CD4-positive, alpha-beta T cell treated with Interferon gamma for 1 hour (primary cell): Measurements from ENCODE around the gene HASPIN.
"Not testable (repeated sequence)": the region's sequence is repeated elsewhere in the genome, so short reads cannot be mapped to it uniquely, and the experiment has no call there.

ENCODE experiments used
- DNase-seq: peaks from one replicate; pipeline ENCODE4 v3.0.0-alpha.2; 2020

Gene HASPIN

GRCh38 chr17:3697103-3697476, 26.6 kb upstream of the HASPIN start:
- no peak for DNase-seq

- no peak for DNase-seq
Observed at GRCh38 chr17:3698139-3698538, 25.6 kb upstream of the HASPIN start.

- DNase-seq: no peak
Observed at GRCh38 chr17:3699951-3700350, 23.8 kb upstream of the HASPIN start.

DNA sequence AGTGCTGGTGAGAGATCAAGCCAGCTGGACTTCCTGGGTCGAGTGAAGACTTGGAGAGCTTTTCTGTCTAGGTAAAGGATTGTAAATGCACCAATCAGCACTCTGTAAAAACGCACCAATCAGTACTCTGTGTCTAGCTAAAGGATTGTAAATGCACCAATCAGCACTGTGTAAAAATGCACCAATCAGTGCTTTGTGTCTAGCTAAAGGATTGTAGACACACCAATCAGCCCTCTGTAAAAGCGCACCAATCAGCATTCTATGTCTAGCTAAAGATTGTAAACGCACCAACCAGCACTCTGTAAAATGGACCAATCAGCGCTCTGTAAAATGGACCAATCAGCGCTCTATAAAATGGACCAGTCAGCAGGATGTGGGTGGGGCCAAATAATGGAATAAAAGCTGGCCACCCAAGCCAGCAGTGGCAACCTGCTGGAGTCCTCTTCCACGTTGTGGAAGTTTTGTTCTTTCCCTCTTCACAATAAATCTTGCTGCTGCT, 21.6 kb upstream of the HASPIN start:
- DNase-seq: not testable (repeated sequence)

DNA sequence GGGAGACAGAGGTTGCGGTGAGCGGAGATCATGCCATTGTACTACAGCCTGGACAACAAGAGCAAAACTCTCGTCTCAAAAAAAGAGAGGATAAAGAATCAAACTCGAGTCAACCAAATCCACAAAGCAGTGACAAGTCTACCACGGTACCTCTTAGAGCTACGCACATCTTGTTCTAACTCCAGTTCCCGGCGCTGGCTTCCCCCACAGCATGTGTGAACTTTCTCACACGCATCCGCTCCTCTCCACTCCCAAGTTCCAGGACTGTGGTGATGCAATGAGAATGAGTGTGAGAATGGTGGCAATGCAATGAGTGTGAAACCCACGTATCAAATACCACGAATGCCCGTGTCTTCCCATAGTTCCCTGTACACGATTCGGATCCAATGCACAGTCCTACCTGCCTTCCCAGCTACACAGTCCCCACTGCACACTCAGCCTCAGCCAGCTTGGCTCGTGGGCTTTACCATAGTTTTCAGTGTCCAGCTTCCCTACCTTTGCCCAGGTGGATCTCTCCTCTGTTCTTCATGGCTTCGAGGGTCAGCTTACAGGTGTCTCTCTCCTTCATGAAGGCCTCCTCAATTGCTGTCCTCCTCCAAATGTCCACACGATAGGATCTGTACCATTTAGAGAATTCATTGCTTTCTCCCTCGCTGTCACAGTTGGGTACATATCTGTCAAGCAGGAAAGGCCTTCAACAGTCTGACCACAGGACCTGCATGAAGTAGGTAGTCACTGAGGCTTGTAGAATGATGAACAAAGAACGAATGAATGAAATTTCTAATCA, 18.6 kb upstream of the HASPIN start:
- DNase-seq: no peak

GRCh38 chr17:3705718-3705984, 18.1 kb upstream of the HASPIN start:
- not testable (repeated sequence) for DNase-seq

DNA sequence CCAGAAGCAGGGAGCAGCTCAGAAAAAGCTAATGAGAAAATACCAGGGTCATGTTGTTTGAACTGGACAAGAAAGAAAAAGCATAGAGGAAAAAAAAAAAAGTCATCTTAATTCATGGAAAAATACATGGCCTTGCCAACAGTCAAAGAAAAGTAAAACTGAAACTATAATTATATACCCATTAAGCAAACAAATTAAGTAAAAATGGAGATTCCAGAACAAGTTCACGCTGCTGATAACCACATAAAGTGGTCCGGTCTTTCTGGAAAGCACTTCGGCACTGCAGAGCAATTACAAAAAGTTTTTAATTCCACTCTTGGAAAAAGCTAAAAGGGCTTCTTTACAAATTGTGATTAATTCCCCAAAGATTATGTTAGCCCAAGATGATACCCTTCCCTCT, 15.3 kb upstream of the HASPIN start:
- DNase-seq: no peak

DNA sequence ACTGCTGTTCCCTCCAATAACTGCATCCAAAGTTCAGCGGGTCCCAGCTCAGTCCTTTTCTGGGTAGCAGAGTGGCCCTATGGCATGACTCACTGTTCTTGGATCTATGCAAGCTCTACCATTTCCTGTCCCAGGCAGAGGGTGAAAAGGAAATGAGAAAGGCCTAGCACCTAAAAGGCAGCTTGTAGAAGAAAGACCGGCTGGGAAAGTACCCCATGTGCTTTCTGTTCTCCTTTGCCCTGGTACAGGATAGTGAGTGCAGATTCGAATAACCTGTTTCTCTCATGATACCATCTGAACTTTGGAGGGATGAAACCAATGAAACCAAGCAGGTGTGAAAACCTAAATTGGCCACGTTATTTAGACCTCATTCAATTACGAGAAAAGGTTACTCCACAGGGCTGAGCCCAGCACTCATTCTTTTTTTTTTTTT, 12.7 kb upstream of the HASPIN start:
- DNase-seq: peak; percentile 80

DNA sequence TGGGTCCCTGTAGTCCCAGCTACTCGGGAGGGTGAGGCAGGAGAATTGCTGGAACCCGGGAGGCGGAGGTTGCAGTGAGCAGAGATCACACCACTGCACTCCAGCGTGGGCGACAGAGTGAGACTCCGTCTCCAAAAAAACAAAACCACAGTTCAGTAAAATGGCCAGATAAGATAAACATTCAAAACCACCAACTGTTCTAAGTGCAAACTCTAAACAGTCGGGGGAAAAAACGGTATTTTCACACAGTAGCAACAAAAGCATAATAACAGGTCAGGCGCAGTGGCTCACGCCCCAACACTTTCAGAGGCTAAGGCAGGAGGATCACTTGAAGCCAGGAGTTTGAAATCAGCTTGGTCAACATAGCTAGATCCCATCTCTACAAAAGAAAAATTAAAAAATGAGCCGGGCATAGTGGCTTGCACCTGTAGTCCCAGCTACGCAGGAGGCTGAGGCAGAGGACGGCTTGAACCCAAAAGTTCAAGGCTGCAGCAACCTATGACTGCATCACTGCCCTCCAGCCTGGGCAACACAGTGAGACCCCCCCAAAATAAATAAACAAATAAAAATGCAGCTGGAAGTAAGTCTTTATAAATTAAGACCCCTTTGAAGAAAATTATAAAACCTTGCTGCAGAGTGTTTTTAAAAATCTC, 10.8 kb upstream of the HASPIN start:
- DNase-seq: no peak

DNA sequence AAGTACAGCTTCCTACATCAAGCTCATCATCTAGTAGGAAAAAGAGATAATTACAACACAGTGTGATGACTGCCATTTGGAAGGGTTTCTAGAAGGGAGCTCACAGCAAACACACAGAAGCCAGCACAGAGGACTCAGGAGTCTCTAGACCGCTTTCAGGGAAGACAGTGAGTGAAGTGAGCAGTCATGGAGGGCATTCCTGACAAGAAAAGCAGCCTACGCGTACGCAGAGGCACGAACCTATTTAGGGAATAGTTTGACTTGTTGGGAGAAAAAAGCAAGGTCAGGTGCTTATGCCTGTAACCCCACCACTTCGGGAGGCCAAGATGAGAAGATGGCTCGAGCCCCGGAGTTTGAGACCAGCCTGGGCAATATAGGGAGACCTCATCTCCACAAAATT, 8.4 kb upstream of the HASPIN start:
- no peak for DNase-seq

GRCh38 chr17:3718201-3718600, 5.5 kb upstream of the HASPIN start:
- DNase-seq: no peak

- DNase-seq: no peak
Observed at GRCh38 chr17:3719265-3719664, 4.4 kb upstream of the HASPIN start.

- no peak for DNase-seq
Observed at GRCh38 chr17:3722716-3723115, 987 bp upstream of the HASPIN start.

GRCh38 chr17:3723188-3723555, 531 bp upstream of the HASPIN start:
- DNase-seq: no peak

GRCh38 chr17:3724378-3725077, 825 bp downstream of the HASPIN start:
- no peak for DNase-seq

DNA sequence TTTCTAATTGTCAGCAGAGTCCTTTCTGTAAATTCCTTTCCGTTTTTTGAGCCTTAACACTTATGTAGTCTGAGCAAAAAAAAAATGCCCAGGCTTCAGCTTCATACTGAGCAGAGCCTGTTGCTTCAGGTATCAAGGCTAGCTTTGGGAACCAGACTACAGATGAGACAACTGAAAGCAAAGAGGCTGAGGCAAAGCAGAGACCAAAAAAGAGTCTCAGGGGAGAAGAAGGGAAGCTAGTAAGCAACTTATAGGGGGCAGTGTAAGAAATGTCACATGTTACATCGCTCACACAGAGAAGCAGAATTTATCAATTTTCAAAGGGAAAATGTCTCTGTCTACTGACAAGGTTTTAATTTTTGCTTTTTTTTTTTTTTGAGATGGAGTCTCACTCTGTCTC, 3.3 kb downstream of the HASPIN start:
- no peak for DNase-seq

GRCh38 chr17:3728099-3728498, 4.4 kb downstream of the HASPIN start:
- DNase-seq: not testable (repeated sequence)

DNA sequence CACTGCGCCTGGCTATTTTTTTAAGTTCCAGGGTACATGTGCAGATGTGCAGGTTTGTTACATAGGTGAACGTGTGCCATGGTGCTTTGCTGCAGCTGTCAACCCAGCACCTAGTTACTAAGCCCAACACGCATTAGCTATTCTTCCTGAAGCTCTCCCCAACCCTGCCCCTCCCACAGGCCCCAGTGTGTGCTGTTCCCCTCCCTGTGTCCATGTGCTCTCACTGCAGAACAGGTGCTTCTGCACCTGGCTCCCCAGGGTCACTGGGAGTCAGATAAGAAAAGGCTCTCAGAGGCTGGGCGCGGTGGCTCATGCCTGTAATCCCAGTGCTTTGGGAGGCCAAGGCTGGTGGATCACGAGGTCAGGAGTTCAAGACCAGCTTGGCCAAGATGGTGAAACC, 6.2 kb downstream of the HASPIN start:
- DNase-seq: no peak

DNA sequence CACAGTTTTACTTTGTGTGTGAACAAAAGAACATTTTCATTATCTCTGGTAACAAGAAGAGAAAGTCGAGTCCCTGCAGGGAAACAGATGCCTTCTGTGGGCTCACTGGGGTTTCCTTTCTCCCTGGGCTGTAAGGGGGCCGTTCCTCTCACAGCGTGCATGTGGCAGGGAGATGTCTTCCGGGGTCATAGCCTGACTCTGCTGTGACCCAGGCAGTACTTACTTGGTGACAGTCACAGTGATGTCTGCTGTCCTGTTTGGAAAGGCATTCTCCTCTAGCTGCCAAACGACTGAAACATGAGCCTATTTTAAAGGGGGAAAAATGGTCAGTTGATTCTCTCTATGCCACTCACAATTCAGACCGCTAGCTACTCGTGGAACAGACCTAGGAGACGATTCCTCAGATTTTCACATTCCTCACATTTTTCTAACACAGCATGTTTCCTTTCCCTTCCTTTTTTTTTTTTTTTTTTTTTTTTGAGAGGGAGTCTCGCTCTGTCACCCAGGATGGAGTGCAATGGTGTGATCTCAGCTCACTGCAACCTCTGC, 7.3 kb downstream of the HASPIN start:
- no peak for DNase-seq

- peak; percentile 14 for DNase-seq
Observed at GRCh38 chr17:3732210-3732621, 8.5 kb downstream of the HASPIN start.

- not testable (repeated sequence) for DNase-seq
Observed at GRCh38 chr17:3734911-3735276, 11.2 kb downstream of the HASPIN start.

- DNase-seq: no peak
Observed at GRCh38 chr17:3735515-3735914, 11.8 kb downstream of the HASPIN start.

- peak; percentile 52 for DNase-seq
Observed at GRCh38 chr17:3738562-3739295, 15.0 kb downstream of the HASPIN start.
